Fibroblast of lung (primary cell): ENCODE data around the gene DHX32. TPM values are rescaled to one million over a fixed set of nuclear protein-coding genes. Genes with fewer than 3 reads are reported as not detected.

Source experiments
- DNase-seq, 2 donors: peaks; one replicate each; pipeline versions ENCODE4 v3.0.0 to v3.0.0-alpha.2; 2010; ENCODE audit warnings: low read depth in 2 of 2
- H2AFZ ChIP-seq: 2 replicates; pipeline ENCODE4 v1.5.1; 2012; ENCODE audit warnings: low read length, control low read depth, inconsistent platforms
- H3K27ac ChIP-seq: 2 replicates; pipeline ENCODE4 v1.5.1; 2011; ENCODE audit warnings: low read length, control low read depth; ENCODE audit not compliant: insufficient read depth
- H3K27me3 ChIP-seq: 2 replicates; pipeline ENCODE4 v1.5.1; 2011; ENCODE audit warnings: mild to moderate bottlenecking, low read length; ENCODE audit not compliant: control insufficient read depth, insufficient read depth
- H3K36me3 ChIP-seq: 2 replicates; pipeline ENCODE4 v1.5.1; 2011; ENCODE audit warnings: low read length; ENCODE audit not compliant: control insufficient read depth, insufficient read depth
- H3K4me1 ChIP-seq: 2 replicates; pipeline ENCODE4 v1.5.1; 2011; ENCODE audit warnings: low read length; ENCODE audit not compliant: control insufficient read depth, insufficient read depth; ENCODE audit errors: extremely low read depth
- H3K4me2 ChIP-seq: 2 replicates; pipeline ENCODE4 v1.5.1; 2011; ENCODE audit warnings: low read length, control low read depth; ENCODE audit not compliant: insufficient read depth; ENCODE audit errors: extremely low read depth
- H3K4me3 ChIP-seq, 4 experiments: fragments of 200-600 bp in 1 of 4; sonication (generic) in 1 of 4; replicated peaks in 1 of 4; 2 replicates each; pipeline ENCODE4 v1.5.1; 2011 to 2016; ENCODE audit warnings: low read length in 4 of 4, low read depth in 3 of 4, mild to moderate bottlenecking in 3 of 4, control low read depth in 2 of 4, inconsistent platforms in 1 of 4, mixed read lengths in 1 of 4; ENCODE audit not compliant: insufficient read depth in 1 of 4; ENCODE audit errors: control extremely low read depth in 1 of 4
- H3K79me2 ChIP-seq: 2 replicates; pipeline ENCODE4 v1.5.1; 2012; ENCODE audit warnings: mild to moderate bottlenecking, low read length, inconsistent platforms; ENCODE audit not compliant: control insufficient read depth, insufficient read depth
- H3K9ac ChIP-seq: 2 replicates; pipeline ENCODE4 v1.5.1; 2011; ENCODE audit warnings: mild to moderate bottlenecking, low read length, control low read depth; ENCODE audit not compliant: insufficient read depth
- H3K9me3 ChIP-seq: 2 replicates; pipeline ENCODE4 v1.5.1; 2012; ENCODE audit warnings: low read depth, low read length; ENCODE audit not compliant: control insufficient read depth, insufficient read depth
- H4K20me1 ChIP-seq: 2 replicates; pipeline ENCODE4 v1.5.1; 2011; ENCODE audit warnings: low read length; ENCODE audit not compliant: control insufficient read depth, insufficient read depth; ENCODE audit errors: extremely low read depth
- CTCF ChIP-seq, 2 donors: IDR thresholded peaks in 1 of 2; conservative IDR thresholded peaks in 1 of 2; 1 replicate in 1 of 2; 2 replicates in 1 of 2; pipeline ENCODE4 v1.5.1; 2011 to 2012; ENCODE audit warnings: low read length in 2 of 2, control low read depth in 1 of 2, inconsistent platforms in 1 of 2, low read depth in 1 of 2, mild to moderate bottlenecking in 1 of 2
- EZH2 ChIP-seq: IDR thresholded peaks from 2 replicates; pipeline ENCODE4 v1.5.1; 2012; ENCODE audit warnings: low read length, control low read depth, mild to moderate bottlenecking; ENCODE audit errors: missing control alignments
- polyA plus RNA-seq, 2 donors: library from polyadenylated mRNA; depleted of rRNA in 1 of 2; stranded (reverse) in 1 of 2; unstranded in 1 of 2; fragments of >200 nt; gene quantifications; 2 replicates each; pipeline ENCODE4 v1.2.1, GENCODE V29; 2011 to 2012; ENCODE audit warnings: missing spikeins in 1 of 2
- total RNA-seq: library from RNA; depleted of rRNA; stranded (reverse); fragments of >200 nt; gene quantifications from 2 replicates; pipeline ENCODE4 v1.2.1, GENCODE V29; 2014

The DHX32 gene
- total and polyA plus RNA-seq, 2 donors (not counting 1 experiment from before 2014, with no cell fraction given) = 31.1 to 33.7 TPM

DNA sequence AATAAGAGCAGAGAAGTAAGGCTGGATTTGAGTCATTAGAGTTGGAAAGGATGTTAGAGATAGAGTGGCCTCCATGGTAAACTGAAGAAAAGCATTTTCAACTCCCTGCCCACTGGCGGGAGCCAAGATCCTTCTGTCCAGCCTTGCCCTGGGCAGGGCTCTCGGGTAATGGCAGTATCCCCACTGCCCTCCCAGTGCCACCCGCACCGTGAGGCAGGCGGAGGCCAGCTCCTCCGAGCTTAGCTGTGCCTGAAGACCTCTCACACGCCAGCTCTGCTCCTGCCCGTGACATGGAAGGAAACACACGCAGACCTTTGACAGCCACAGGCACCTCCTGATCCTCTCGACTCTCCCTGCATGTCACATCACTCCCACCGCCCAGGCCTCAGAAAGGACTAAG lies 35.5 kb downstream of the DHX32 start:
- no peaks in the 10 kb centered on the region for H4K20me1 ChIP-seq
- H3K79me2 ChIP-seq = no peaks in the 10 kb centered on the region
- H3K4me1 ChIP-seq = no peaks in the 10 kb centered on the region
- H3K27ac ChIP-seq = no peak overlapping the region
- no peak overlapping the region for H3K9ac ChIP-seq
- H3K4me2 ChIP-seq = no peak overlapping the region
- no peak for TF ChIP-seq CTCF (conservative IDR thresholded peaks at IDR 0.05 in 1 of 2, IDR thresholded peaks at IDR 0.05 in 1 of 2; ENCODE audit: low read depth in 1 of 2, low read length in 2 of 2)
- TF ChIP-seq EZH2 = no peak
- H3K4me3 ChIP-seq = no peak overlapping the region
- H3K27me3 ChIP-seq = no peaks in the 10 kb centered on the region
- peaks cover 2% of the 10 kb centered on the region for H3K36me3 ChIP-seq
- H2AFZ ChIP-seq = no peak overlapping the region
- DNase-seq = no peak
- no peaks in the 10 kb centered on the region for H3K9me3 ChIP-seq

DNA sequence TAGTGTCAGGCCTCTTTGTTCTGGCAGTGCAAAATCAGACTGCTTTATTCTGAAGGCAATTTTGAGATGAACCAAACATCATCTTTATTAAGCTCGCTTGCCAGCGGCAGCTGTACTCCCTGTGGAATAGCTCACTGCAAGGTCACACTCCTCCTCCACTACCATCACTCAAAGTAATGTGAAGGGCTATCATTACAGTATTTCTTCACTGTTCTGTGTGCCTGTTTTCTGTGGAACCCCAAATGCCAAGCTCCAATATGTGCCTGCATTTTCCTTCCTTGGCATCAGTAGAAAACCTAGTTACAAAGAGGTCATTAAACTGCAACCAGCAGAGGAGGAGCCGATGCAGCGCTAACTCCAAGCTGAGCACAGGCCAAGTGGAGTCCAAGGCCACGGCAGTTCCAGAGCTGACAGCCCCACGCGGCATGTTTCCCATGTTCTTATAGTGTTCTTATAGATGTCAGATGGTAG lies 36.3 kb downstream of the DHX32 start:
- Histone ChIP-seq H3K4me1 (no peaks in the 10 kb centered on the region), H3K4me3 (no peak overlapping the region), H3K9ac (no peak overlapping the region), H2AFZ (no peak overlapping the region), H3K27ac (no peak overlapping the region), H4K20me1 (no peaks in the 10 kb centered on the region), H3K36me3 (peaks cover 4% of the 10 kb centered on the region), H3K9me3 (no peaks in the 10 kb centered on the region), H3K27me3 (no peaks in the 10 kb centered on the region), H3K79me2 (no peaks in the 10 kb centered on the region), H3K4me2 (no peak overlapping the region)
- TF ChIP-seq EZH2 (no peak), CTCF (conservative IDR thresholded peaks at IDR 0.05 in 1 of 2, IDR thresholded peaks at IDR 0.05 in 1 of 2; ENCODE audit: low read depth in 1 of 2, low read length in 2 of 2) (no peak)
- DNase-seq = no peak

DNA sequence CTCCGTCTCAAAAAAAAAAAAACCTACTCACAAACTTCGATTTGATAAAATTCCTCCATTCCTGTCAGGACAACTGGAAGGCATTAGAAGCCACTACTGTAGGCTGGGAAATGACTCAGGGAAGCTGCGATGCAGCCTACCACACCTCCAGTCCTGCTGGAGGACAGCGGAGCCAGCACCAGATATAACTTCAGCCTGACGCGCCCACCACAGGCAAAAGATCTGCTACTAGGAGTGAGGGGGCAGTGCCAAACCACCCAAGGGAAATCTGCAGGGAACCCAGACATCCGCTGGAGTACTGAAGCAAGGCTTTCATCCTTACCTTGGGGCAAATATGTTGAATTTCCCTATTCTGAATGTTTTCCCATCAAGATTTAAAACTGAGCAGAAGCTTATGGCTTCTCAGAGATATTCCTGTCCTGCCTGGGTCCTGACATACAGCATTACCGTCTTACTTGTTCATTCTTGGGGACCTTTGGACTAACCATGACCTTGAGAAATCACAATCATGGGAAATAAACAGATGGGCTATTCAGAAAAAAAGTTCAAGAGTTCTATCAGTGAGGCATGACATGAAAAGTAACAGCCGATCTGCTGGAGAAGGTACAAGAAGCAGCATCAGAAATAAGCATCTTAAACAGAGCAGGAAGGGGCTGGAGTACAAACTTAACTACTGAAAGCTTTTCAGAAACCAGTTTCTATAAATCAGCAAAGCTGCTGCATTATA lies 37.3 kb downstream of the DHX32 start:
- no peak overlapping the region for H3K4me2 ChIP-seq
- TF ChIP-seq CTCF (conservative IDR thresholded peaks at IDR 0.05 in 1 of 2, IDR thresholded peaks at IDR 0.05 in 1 of 2; ENCODE audit: low read depth in 1 of 2, low read length in 2 of 2) = no peak
- no peak for TF ChIP-seq EZH2
- no peaks in the 10 kb centered on the region for H3K79me2 ChIP-seq
- no peak overlapping the region for H2AFZ ChIP-seq
- no peaks in the 10 kb centered on the region for H3K9me3 ChIP-seq
- H3K36me3 ChIP-seq = peaks cover 6% of the 10 kb centered on the region
- no peak overlapping the region for H3K27ac ChIP-seq
- H3K4me1 ChIP-seq = no peaks in the 10 kb centered on the region
- no peak overlapping the region for H3K4me3 ChIP-seq
- no peaks in the 10 kb centered on the region for H3K27me3 ChIP-seq
- DNase-seq = peak in 1 of 2 donors; percentile 34
- H3K9ac ChIP-seq = no peak overlapping the region
- H4K20me1 ChIP-seq = no peaks in the 10 kb centered on the region
